Astrocyte (in vitro differentiated cells and primary cell): ENCODE results near the gene IKZF2. TPM values are rescaled to one million over a fixed set of nuclear protein-coding genes. Genes with fewer than 3 reads are reported as not detected.
A peak's percentile ranks its signal among the peaks of the same experiment; 100 is the strongest.

Source experiments
- DNase-seq: peaks from one replicate; pipeline ENCODE4 v3.0.0-alpha.2; 2010; ENCODE audit warnings: low read depth
- FAIRE-seq: peaks from 2 replicates; lab custom pipeline; 2011; peaks lifted over from hg19 to GRCh38; lab: Jason Lieb, UNC
- H2AFZ ChIP-seq: 2 replicates; pipeline ENCODE4 v1.6.0; 2012; ENCODE audit warnings: low read depth, low read length, inconsistent platforms
- H3K27ac ChIP-seq: 2 replicates; pipeline ENCODE4 v1.5.1; 2011; ENCODE audit warnings: low read depth, low read length, inconsistent platforms
- H3K27me3 ChIP-seq: 2 replicates; pipeline ENCODE4 v1.6.0; 2011; ENCODE audit warnings: low read length, inconsistent platforms; ENCODE audit not compliant: insufficient read depth
- H3K36me3 ChIP-seq: 2 replicates; pipeline ENCODE4 v1.5.1; 2011; ENCODE audit warnings: low read length, inconsistent platforms; ENCODE audit not compliant: insufficient read depth
- H3K4me1 ChIP-seq: 2 replicates; pipeline ENCODE4 v1.5.1; 2011; ENCODE audit warnings: low read length, inconsistent platforms; ENCODE audit not compliant: insufficient read depth
- H3K4me2 ChIP-seq: 2 replicates; pipeline ENCODE4 v1.6.0; 2012; ENCODE audit warnings: low read length, inconsistent platforms
- H3K4me3 ChIP-seq: 2 replicates; pipeline ENCODE4 v1.5.1; 2011; ENCODE audit warnings: low read depth, mild to moderate bottlenecking, low read length, inconsistent platforms; ENCODE audit not compliant: insufficient read depth
- H3K79me2 ChIP-seq: 2 replicates; pipeline ENCODE4 v1.6.0; 2012; ENCODE audit warnings: mild to moderate bottlenecking, low read length, inconsistent platforms; ENCODE audit not compliant: insufficient read depth
- H3K9ac ChIP-seq: 2 replicates; pipeline ENCODE4 v1.6.0; 2012; ENCODE audit warnings: mild to moderate bottlenecking, low read length, inconsistent platforms
- H3K9me3 ChIP-seq: 2 replicates; pipeline ENCODE4 v1.5.1; 2012; ENCODE audit warnings: low read depth, mild to moderate bottlenecking, low read length, inconsistent platforms; ENCODE audit not compliant: insufficient read depth
- H4K20me1 ChIP-seq: 2 replicates; pipeline ENCODE4 v1.6.0; 2012; ENCODE audit warnings: low read length, inconsistent platforms; ENCODE audit not compliant: insufficient read depth
- H3K27ac Mint-ChIP-seq: one replicate; pipeline ENCODE4 v1.8.0; 2021; ENCODE audit warnings: mild to moderate bottlenecking, mixed read lengths; ENCODE audit not compliant: unreplicated experiment
- H3K27me3 Mint-ChIP-seq: one replicate; pipeline ENCODE4 v1.8.0; 2021; ENCODE audit warnings: low read depth, mixed read lengths; ENCODE audit not compliant: unreplicated experiment
- H3K36me3 Mint-ChIP-seq: one replicate; pipeline ENCODE4 v1.8.0; 2021; ENCODE audit warnings: low read depth, mixed read lengths; ENCODE audit not compliant: unreplicated experiment
- H3K4me1 Mint-ChIP-seq: one replicate; pipeline ENCODE4 v1.8.0; 2021; ENCODE audit warnings: low read depth, mixed read lengths; ENCODE audit not compliant: unreplicated experiment
- H3K4me3 Mint-ChIP-seq: one replicate; pipeline ENCODE4 v1.8.0; 2021; ENCODE audit warnings: mild to moderate bottlenecking, moderate library complexity, mixed read lengths; ENCODE audit not compliant: unreplicated experiment
- H3K9me3 Mint-ChIP-seq: one replicate; pipeline ENCODE4 v1.8.0; 2021; ENCODE audit warnings: mild to moderate bottlenecking, mixed read lengths; ENCODE audit not compliant: unreplicated experiment
- EZH2 ChIP-seq: IDR thresholded peaks from 2 replicates; pipeline ENCODE4 v1.6.1; 2012; ENCODE audit warnings: mild to moderate bottlenecking, low read length, inconsistent platforms; ENCODE audit not compliant: insufficient read depth
- total RNA-seq: library from RNA; stranded (reverse); gene quantifications from 2 replicates; pipeline ENCODE4 v1.2.1, GENCODE V29; 2021
- TF ChIP-seq, protein P1 (sequence below): IDR thresholded peaks from 2 replicates; pipeline ENCODE4 v1.5.1; 2011; ENCODE audit warnings: low read depth, mild to moderate bottlenecking, inconsistent platforms, low read length, moderate library complexity; ENCODE audit not compliant: insufficient read depth

Gene IKZF2
- total RNA-seq, 1 donor from 2014 or later: 15.5 TPM

DNA sequence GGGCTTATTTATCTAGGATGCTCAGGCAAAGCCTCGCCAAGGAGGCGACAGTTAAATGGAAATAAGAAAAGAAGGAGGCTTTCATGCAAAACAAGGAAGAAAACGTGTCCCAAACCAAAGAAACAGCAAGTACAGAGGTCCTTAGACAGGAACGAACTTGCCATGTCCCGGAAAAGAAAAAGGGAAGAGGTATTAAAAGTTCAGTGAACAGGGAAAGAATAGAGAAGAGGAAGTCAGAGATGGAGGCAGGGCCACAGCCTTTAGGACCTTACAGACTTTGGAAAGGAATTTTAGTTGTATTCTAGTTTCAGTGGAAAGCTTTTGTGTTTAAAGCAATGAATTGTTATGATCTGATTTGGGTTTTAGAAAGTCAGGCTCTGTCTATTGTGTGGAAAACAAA lies 22.1 kb downstream of the IKZF2 start:
- H3K27ac ChIP-seq: no peak overlapping the region
- no peaks in the 10 kb centered on the region for H3K9me3 ChIP-seq
- H3K4me3 Mint-ChIP-seq: no peak overlapping the region
- H3K4me2 ChIP-seq: no peak overlapping the region
- no peak overlapping the region for H2AFZ ChIP-seq
- peaks cover 1% of the 10 kb centered on the region for H3K9me3 Mint-ChIP-seq
- H3K4me1 Mint-ChIP-seq: peaks cover 6% of the 10 kb centered on the region
- no peaks in the 10 kb centered on the region for H3K27me3 ChIP-seq
- H3K4me1 ChIP-seq: no peaks in the 10 kb centered on the region
- H3K79me2 ChIP-seq: no peaks in the 10 kb centered on the region
- no peak for TF ChIP-seq EZH2
- TF ChIP-seq, protein P1, sequence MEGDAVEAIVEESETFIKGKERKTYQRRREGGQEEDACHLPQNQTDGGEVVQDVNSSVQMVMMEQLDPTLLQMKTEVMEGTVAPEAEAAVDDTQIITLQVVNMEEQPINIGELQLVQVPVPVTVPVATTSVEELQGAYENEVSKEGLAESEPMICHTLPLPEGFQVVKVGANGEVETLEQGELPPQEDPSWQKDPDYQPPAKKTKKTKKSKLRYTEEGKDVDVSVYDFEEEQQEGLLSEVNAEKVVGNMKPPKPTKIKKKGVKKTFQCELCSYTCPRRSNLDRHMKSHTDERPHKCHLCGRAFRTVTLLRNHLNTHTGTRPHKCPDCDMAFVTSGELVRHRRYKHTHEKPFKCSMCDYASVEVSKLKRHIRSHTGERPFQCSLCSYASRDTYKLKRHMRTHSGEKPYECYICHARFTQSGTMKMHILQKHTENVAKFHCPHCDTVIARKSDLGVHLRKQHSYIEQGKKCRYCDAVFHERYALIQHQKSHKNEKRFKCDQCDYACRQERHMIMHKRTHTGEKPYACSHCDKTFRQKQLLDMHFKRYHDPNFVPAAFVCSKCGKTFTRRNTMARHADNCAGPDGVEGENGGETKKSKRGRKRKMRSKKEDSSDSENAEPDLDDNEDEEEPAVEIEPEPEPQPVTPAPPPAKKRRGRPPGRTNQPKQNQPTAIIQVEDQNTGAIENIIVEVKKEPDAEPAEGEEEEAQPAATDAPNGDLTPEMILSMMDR: no peak
- FAIRE-seq (no peak), DNase-seq (no peak)
- no peaks in the 10 kb centered on the region for H3K36me3 Mint-ChIP-seq
- no peak overlapping the region for H3K9ac ChIP-seq
- H3K36me3 ChIP-seq: no peaks in the 10 kb centered on the region
- H3K27ac Mint-ChIP-seq: peak overlapping the region; percentile 4
- H3K27me3 Mint-ChIP-seq: no peaks in the 10 kb centered on the region
- no peaks in the 10 kb centered on the region for H4K20me1 ChIP-seq
- H3K4me3 ChIP-seq: no peak overlapping the region

DNA sequence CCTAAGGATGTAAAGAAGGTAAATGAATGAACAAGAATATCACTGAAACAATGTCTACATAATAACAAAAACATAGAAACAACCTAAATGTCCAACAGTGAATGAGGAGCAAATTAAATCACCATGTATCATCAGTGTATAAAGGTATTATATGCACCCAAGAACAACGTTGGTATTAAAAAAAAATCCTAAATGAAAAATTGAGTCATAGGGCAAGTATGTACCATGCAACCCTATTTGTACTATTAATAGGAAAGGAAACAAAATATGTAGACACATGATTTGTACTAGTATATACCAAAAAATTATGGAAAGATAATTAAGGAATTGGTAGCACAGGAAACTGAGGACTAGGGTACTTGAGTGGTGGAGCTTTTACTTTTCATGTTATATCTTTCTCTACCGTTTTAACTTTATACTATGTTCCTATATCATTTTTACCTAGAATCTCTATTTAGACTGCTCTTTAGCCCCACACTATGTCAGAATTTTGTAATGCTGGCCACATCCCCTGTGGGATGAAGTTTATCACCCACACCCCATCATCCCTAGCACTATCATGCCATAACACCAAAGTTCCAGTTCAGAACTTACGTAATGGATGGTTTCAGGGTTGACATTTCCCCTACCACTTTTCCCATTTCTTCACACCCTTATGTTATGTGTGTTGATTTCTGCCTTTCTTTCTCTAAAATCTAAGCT lies 25.6 kb downstream of the IKZF2 start:
- Mint-ChIP-seq H3K27ac (no peak overlapping the region), H3K4me1 (peaks cover 6% of the 10 kb centered on the region), H3K36me3 (no peaks in the 10 kb centered on the region), H3K9me3 (no peaks in the 10 kb centered on the region), H3K27me3 (no peaks in the 10 kb centered on the region), H3K4me3 (no peak overlapping the region)
- Histone ChIP-seq H3K4me1 (no peaks in the 10 kb centered on the region), H3K79me2 (no peaks in the 10 kb centered on the region), H3K27me3 (no peaks in the 10 kb centered on the region), H3K9me3 (no peaks in the 10 kb centered on the region), H3K4me3 (no peak overlapping the region), H3K36me3 (no peaks in the 10 kb centered on the region), H3K9ac (no peak overlapping the region), H3K4me2 (no peak overlapping the region), H3K27ac (no peak overlapping the region), H2AFZ (no peak overlapping the region), H4K20me1 (no peaks in the 10 kb centered on the region)
- no peak for DNase-seq
- no peak for FAIRE-seq
- TF ChIP-seq, protein P1: no peak
- no peak for TF ChIP-seq EZH2

DNA sequence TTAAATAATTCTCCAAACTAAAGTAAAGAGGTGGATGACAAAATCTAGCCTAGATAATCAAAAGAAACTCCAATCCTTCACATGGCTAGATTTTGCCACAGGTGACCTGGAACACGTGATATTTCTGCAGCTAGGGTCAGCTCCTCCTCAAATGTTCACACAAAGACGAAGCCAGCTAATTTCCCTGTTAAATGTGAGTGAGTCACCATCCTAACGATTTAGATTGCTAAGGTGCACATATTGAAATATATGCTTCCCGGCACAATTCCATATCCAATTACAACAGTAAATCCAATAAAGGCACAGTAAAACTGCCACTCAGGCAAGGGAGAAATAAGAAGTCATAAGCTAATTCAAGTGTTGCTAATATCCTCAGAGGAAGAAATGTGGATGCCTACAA lies 28.7 kb downstream of the IKZF2 start:
- H3K4me3 ChIP-seq: no peak overlapping the region
- Mint-ChIP-seq H3K36me3 (no peaks in the 10 kb centered on the region), H3K4me3 (no peak overlapping the region), H3K9me3 (no peaks in the 10 kb centered on the region), H3K4me1 (peaks cover 16% of the 10 kb centered on the region), H3K27me3 (no peaks in the 10 kb centered on the region), H3K27ac (no peak overlapping the region)
- H3K36me3 ChIP-seq: no peaks in the 10 kb centered on the region
- H3K27ac ChIP-seq: no peak overlapping the region
- FAIRE-seq: no peak
- TF ChIP-seq EZH2: no peak
- TF ChIP-seq, protein P1: no peak
- no peaks in the 10 kb centered on the region for H3K9me3 ChIP-seq
- H3K4me2 ChIP-seq: no peak overlapping the region
- no peaks in the 10 kb centered on the region for H4K20me1 ChIP-seq
- no peak for DNase-seq
- H3K79me2 ChIP-seq: no peaks in the 10 kb centered on the region
- peaks cover 13% of the 10 kb centered on the region for H3K4me1 ChIP-seq
- no peaks in the 10 kb centered on the region for H3K27me3 ChIP-seq
- no peak overlapping the region for H3K9ac ChIP-seq
- H2AFZ ChIP-seq: no peak overlapping the region
